ENCODE results near the gene U2AF2. TPM values are rescaled to one million over a fixed set of nuclear protein-coding genes. Genes with fewer than 3 reads are reported as not detected.
A peak's percentile ranks its signal among the peaks of the same experiment; 100 is the strongest.

Gene U2AF2
- total and polyA plus RNA-seq, 12 donors: 58.9 to 243 (median 117) TPM

GRCh38 chr19:55679343-55680257, 24.8 kb downstream of the U2AF2 start:
- Histone ChIP-seq H3K4me3 (no peak overlapping the region), H3K27me3 (no peaks in the 10 kb centered on the region), H3K9me3 (replicated peaks in 1 of 3) (no peaks in the 10 kb centered on the region), H3K4me1 (replicated peaks in 1 of 2) (peaks cover 71 to 81% of the 10 kb centered on the region in 2 donors), H3K36me3 (replicated peaks in 1 of 2) (peaks cover 0 to 52% of the 10 kb centered on the region in 2 donors), H3K27ac (peak overlapping the region in 3 of 5 donors; percentile 59 to 88 (median 87))
- 58 to 69% (median 63%) methylated on average over 17 to 24 of the region's 24 CpGs for WGBS, 4 donors
- TF ChIP-seq POLR2A (IDR thresholded peaks at IDR 0.05): no peak
- TF ChIP-seq CTCF (IDR thresholded peaks at IDR 0.05): no peak
- intact Hi-C loops (cut with DNase I): no loop called here
- peak in 1 of 7 donors; percentile 46 for DNase-seq

- Histone ChIP-seq H3K4me1 (replicated peaks in 1 of 2) (peaks cover 72 to 82% of the 10 kb centered on the region in 2 donors), H3K27ac (peak overlapping the region; percentile 38 to 88 (median 65)), H3K36me3 (replicated peaks in 1 of 2) (peaks cover 0 to 61% of the 10 kb centered on the region in 2 donors), H3K4me3 (no peak overlapping the region), H3K9me3 (replicated peaks in 1 of 3) (no peaks in the 10 kb centered on the region), H3K27me3 (no peaks in the 10 kb centered on the region)
- TF ChIP-seq POLR2A (IDR thresholded peaks at IDR 0.05): no peak
- TF ChIP-seq CTCF (IDR thresholded peaks at IDR 0.05): no peak
- intact Hi-C loops (cut with DNase I): no loop called here
- 70 to 100% (median 73%) methylated on average over 3 to 20 of the region's 20 CpGs for WGBS, 4 donors
- DNase-seq: no peak
Observed at GRCh38 chr19:55680339-55681130, 25.7 kb downstream of the U2AF2 start.

- H3K4me3 ChIP-seq: no peak overlapping the region
- DNase-seq: peak in 6 of 7 donors; percentile 75 to 86 (median 82)
- H3K36me3 ChIP-seq (replicated peaks in 1 of 2): peaks cover 0 to 69% of the 10 kb centered on the region in 2 donors
- H3K27me3 ChIP-seq: no peaks in the 10 kb centered on the region
- 36 to 55% (median 44%) methylated on average over 7 to 9 of the region's 9 CpGs for WGBS, 4 donors
- intact Hi-C loops (cut with DNase I): no loop called here
- TF ChIP-seq CTCF (IDR thresholded peaks at IDR 0.05): no peak
- no peak for TF ChIP-seq POLR2A (IDR thresholded peaks at IDR 0.05)
- peaks cover 65 to 75% of the 10 kb centered on the region in 2 donors for H3K4me1 ChIP-seq (replicated peaks in 1 of 2)
- peak overlapping the region; percentile 34 to 88 (median 65) for H3K27ac ChIP-seq
- no peaks in the 10 kb centered on the region for H3K9me3 ChIP-seq (replicated peaks in 1 of 3)
Observed at GRCh38 chr19:55681131-55682092, 26.6 kb downstream of the U2AF2 start.
